GM10847 (cell line): ENCODE results near the gene MOB3B.

Source experiments
- POLR2A ChIP-seq: IDR thresholded peaks from 2 replicates; pipeline ENCODE4 v1.6.1; 2011; ENCODE audit not compliant: insufficient read length; ENCODE audit errors: extremely low read depth

Gene MOB3B

GRCh38 chr9:27383524-27383923, 146.1 kb downstream of the MOB3B start:
- no peak for TF ChIP-seq POLR2A

DNA sequence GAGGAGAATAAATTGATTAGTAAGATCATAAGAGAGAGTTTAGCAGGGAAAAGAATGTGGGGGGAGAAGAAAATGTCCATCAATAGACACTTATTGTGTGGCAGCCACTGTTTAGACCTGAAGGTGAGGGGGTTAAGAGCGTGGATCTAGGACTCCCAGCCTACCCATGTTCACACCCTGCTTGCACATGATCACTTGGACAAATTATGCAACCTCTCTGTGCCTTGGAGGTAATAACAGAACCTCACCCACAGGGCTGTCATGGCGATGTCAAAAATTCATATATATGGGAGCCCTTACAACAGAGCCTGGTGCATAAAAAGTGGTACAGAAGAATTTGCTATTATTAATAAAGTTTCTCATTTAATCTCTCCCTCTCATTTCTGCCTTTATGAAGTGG, 146.6 kb downstream of the MOB3B start:
- TF ChIP-seq POLR2A = no peak

DNA sequence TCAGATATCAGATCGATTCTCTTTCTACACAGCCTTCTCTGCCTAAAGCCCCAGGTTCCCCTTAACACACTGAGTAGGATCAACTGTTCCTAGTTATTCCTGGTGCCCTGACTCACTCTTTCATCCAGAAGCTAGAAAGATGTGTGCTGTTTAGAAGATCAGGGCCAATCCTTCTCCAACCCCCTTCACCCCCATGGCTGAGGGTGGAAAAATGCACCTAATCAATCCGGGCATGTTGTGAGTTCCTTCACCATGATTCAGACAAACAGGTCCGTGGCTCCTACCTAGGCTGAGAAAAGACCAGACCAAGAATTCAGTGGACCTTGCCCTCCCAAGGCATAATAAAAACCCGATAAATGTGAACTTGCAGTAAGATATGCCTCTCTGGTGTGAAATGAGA, 147.3 kb downstream of the MOB3B start:
- TF ChIP-seq POLR2A = no peak

GRCh38 chr9:27379311-27380251, 150.0 kb downstream of the MOB3B start:
- no peak for TF ChIP-seq POLR2A

- TF ChIP-seq POLR2A = no peak
These were observed 151.7 kb downstream of the MOB3B start for GRCh38 chr9:27377811-27378456.

- TF ChIP-seq POLR2A = no peak
These were observed 152.3 kb downstream of the MOB3B start for GRCh38 chr9:27377147-27377807.

GRCh38 chr9:27373851-27374250, 155.8 kb downstream of the MOB3B start:
- TF ChIP-seq POLR2A = no peak

- TF ChIP-seq POLR2A = no peak
These were observed 157.0 kb downstream of the MOB3B start for GRCh38 chr9:27372615-27373014.

DNA sequence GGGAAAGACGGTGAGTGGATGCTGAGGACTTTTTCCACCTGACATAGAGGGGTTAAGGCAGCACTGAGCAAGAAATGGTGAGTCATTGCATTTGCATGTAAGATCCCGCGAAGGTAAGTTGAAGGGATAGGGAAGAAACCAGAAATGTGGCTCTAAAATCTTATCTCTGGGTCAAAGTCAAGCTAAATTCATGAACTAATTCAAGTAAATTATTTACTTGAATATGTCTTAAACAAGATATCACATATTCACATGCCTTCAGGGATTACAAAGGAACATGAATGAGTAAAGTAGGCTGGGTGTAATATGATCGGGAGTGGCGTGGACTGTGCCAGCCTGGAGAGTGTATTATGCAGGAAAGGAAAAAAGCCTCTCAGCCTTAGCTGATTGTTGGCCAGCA, 158.2 kb downstream of the MOB3B start:
- TF ChIP-seq POLR2A = no peak

- TF ChIP-seq POLR2A = no peak
These were observed 160.0 kb downstream of the MOB3B start for GRCh38 chr9:27369591-27369990.

DNA sequence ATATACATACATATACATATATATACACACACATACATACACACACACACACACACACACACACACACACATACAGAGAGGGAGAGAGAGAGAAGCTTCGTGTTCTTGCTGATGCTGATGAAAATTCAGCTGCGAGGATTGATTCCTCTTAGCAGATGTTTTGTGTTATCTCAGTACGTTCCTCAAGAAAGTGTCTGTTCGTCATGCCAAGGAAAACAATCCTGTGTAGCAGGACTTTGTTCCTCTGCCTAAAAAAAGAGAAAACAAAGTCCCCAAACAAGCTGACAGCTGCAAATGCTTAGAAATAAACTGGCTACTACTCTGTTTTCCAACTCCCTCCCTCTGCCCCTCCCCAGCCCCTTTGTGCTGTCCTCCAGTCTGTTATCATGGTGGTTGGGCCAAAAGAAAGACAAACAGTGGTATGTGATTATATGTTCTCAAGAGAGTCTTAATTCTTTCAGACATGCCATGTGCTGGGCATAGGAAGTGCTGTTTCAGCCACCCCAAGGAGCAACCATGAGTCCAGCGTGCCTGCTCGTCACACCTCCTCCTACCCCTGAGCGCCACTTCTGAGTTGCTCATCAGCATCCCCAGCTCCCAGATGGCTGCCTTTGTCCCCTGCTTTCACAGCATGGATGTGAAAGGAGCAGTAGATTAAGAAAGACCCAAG, 161.2 kb downstream of the MOB3B start:
- no peak for TF ChIP-seq POLR2A

GRCh38 chr9:27367921-27368315, 161.7 kb downstream of the MOB3B start:
- no peak for TF ChIP-seq POLR2A

- TF ChIP-seq POLR2A = no peak
These were observed 162.3 kb downstream of the MOB3B start for GRCh38 chr9:27367175-27367798.

- TF ChIP-seq POLR2A = no peak
These were observed 163.8 kb downstream of the MOB3B start for GRCh38 chr9:27365707-27366376.
